ENCODE data around the gene FBXO11. TPM values are rescaled to one million over a fixed set of nuclear protein-coding genes. Genes with fewer than 3 reads are reported as not detected.

Gene FBXO11
- total RNA-seq, 1 donor from 2014 or later: 36.7 TPM

DNA sequence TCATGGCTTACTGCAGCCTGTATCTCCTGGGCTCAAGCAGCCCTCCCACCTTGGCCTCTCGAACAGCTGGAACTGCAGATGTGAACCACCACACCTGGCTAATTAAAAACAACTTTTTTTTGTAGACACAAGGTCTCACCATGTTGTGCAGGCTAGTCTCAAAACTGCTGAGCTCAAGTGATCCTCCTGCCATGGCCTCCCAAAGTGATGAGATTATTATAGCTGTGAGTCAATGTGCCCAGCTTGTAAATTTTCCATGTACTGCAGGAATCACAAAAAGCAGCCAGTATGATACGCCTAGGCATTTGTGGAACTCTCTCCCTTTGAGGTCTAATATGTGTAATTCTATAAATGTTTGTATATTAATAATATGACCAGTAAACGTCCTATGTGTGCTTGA, 63.5 kb downstream of the FBXO11 start:
- H3K4me3 ChIP-seq (ENCODE audit: low read depth, low read length): no peak overlapping the region
- DNase-seq (ENCODE audit: low read depth): no peak
- TF ChIP-seq, protein P1, sequence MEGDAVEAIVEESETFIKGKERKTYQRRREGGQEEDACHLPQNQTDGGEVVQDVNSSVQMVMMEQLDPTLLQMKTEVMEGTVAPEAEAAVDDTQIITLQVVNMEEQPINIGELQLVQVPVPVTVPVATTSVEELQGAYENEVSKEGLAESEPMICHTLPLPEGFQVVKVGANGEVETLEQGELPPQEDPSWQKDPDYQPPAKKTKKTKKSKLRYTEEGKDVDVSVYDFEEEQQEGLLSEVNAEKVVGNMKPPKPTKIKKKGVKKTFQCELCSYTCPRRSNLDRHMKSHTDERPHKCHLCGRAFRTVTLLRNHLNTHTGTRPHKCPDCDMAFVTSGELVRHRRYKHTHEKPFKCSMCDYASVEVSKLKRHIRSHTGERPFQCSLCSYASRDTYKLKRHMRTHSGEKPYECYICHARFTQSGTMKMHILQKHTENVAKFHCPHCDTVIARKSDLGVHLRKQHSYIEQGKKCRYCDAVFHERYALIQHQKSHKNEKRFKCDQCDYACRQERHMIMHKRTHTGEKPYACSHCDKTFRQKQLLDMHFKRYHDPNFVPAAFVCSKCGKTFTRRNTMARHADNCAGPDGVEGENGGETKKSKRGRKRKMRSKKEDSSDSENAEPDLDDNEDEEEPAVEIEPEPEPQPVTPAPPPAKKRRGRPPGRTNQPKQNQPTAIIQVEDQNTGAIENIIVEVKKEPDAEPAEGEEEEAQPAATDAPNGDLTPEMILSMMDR (conservative IDR thresholded peaks at IDR 0.05; ENCODE audit: low read depth, low read length): no peak

DNA sequence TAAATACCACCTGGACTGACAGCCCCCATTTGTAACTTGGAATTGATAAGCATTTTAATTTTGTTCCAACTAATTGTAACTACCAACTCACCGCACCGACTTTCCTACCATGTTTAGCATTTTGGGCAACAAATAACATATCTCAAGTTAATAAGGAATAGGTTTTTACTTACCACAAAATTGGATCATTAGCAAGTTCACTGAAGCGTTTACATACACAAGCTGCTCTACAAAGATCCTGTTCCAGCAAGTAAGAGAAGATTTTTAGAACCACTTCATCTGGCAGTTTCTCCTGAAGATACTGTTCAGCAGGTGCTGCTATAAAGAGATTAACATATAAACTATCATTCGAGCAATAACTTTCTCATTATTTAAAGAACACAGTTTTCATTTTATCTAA, 67.6 kb downstream of the FBXO11 start:
- no peak overlapping the region for H3K4me3 ChIP-seq (ENCODE audit: low read depth, low read length)
- DNase-seq (ENCODE audit: low read depth): peak; percentile 18
- TF ChIP-seq, protein P1 (conservative IDR thresholded peaks at IDR 0.05; ENCODE audit: low read depth, low read length): no peak

DNA sequence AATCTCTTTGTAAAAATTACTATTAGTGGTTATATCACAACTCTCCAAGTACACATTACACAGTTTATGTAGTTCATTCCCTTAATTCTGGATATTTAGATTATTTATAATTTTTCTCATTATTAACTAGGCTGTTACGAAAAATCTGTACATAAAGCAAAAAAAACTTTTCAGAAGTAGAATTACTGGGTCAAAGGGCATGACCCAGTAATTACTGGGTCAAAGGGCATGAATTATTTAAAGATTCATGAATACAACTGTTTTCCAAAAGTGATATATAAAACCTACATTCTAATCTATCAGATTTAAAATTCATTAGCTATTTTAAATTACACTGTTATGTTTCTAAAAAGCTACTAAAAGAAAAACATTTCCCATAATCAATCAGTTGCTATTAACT, 68.0 kb downstream of the FBXO11 start:
- TF ChIP-seq, protein P1 (conservative IDR thresholded peaks at IDR 0.05; ENCODE audit: low read depth, low read length): no peak
- no peak overlapping the region for H3K4me3 ChIP-seq (ENCODE audit: low read depth, low read length)
- no peak for DNase-seq (ENCODE audit: low read depth)

DNA sequence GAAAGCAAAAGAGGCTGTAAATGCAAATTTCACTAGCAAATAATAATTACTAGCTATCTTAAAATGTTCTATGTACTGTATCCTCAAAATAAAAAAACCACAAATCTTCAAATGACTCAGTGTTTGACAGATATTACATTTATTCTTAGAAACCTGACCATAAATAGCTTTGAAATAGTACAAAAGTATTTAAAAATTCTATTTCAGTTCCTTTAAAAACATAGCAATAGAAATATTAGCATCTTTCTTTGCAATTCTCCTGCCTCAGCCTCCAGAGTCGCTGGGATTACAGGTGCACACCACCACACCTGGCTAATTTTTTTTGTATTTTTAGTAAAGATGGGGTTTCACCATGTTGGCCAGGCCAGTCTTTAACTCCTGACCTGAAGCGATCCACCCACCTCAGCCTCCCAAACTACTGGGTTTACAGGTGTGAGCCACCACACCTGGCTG, 72.8 kb downstream of the FBXO11 start:
- TF ChIP-seq, protein P1 (conservative IDR thresholded peaks at IDR 0.05; ENCODE audit: low read depth, low read length): no peak

DNA sequence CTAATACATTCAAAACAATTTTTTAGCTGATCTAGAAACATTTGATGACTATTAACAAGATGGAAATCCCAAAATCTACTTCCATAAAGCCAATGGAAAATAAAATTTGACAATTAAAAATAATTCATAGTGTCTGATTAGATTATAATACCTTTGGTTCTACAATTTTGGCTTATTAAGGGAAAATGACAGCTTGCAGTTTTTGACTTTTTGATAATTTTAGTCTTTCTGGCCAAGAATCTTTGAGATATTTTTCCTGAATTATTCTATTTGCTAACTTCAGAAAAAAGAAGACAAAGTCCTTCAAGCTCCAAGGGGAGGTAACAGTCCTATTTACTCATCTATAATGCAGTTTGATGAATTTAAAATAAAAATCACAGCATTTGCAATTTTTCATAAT, 83.8 kb downstream of the FBXO11 start:
- TF ChIP-seq, protein P1 (conservative IDR thresholded peaks at IDR 0.05; ENCODE audit: low read depth, low read length): no peak
- no peak for DNase-seq (ENCODE audit: low read depth)

More for the DNA sequence above, 72.8 kb downstream of the FBXO11 start:
- no peak overlapping the region for H3K4me3 ChIP-seq (ENCODE audit: low read depth, low read length)
- no peak for DNase-seq (ENCODE audit: low read depth)

DNA sequence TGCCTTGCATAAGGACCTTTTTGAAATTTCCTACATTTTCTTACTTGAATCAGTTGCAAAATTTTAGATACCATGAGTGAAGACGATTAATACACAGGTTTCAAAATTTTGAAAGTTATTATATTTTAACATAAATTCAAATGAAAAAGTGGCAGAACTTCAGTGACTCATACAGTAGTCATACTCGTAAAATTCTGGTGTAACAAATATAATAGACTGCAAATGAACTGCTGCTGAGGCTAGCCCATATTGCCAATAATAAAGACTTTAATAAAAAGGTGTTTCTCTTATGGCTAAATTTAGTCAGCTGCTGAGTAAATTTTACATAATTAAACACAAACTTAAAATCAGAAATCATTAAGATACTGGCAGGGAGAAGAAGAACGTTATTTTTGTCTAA, 86.5 kb downstream of the FBXO11 start:
- DNase-seq (ENCODE audit: low read depth): no peak
- TF ChIP-seq, protein P1 (conservative IDR thresholded peaks at IDR 0.05; ENCODE audit: low read depth, low read length): no peak
- H3K4me3 ChIP-seq (ENCODE audit: low read depth, low read length): no peak overlapping the region

More for the DNA sequence above, 83.8 kb downstream of the FBXO11 start:
- no peak overlapping the region for H3K4me3 ChIP-seq (ENCODE audit: low read depth, low read length)

DNA sequence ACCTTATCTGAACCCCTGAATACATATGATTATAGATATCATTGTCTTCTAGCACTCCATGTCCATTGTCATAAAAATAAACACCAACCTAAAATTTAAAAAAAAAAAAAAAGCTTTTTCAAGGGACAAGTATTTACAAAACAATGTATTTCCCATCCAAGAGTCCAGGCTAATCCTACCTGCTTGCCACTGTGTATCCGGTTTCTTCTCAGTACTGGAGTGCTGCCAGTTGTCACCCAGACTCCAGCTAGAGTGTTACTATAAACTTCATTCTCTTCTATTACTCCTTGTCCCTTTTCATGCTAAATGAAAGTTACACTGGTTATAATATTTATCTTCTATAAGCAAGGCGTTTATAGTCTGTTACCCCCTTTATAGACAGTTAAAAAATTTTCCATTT, 87.5 kb downstream of the FBXO11 start:
- DNase-seq (ENCODE audit: low read depth): no peak
- no peak overlapping the region for H3K4me3 ChIP-seq (ENCODE audit: low read depth, low read length)
- TF ChIP-seq, protein P1 (conservative IDR thresholded peaks at IDR 0.05; ENCODE audit: low read depth, low read length): no peak

Data from epithelial cell of proximal tubule (primary cell).